Right lobe of liver (tissue), 4 donors: ENCODE data around the gene SYNJ2.

Experiments
- CTCF ChIP-seq, 4 donors: fragments of 200-600 bp in 3 of 4; fragments of 450-650 bp in 1 of 4; IDR thresholded peaks; one replicate each; pipeline versions ENCODE4 v1.5.1 to v1.8.0; 2016 to 2022; ENCODE audit warnings: antibody characterized with exemption in 4 of 4, mild to moderate bottlenecking in 2 of 4
- POLR2A ChIP-seq: fragments of 450-650 bp; IDR thresholded peaks from one replicate; pipeline ENCODE4 v1.6.1; 2017; ENCODE audit warnings: antibody characterized with exemption, mild to moderate bottlenecking
- donor health status: DM: no; HTN: no; CAD: no.
- donor health status: DM: no; HTN: no; CAD: no.
- donor health status: DM: no; HTN: yes; CAD: no.

- TF ChIP-seq CTCF (IDR thresholded peaks at IDR 0.05) (no peak), POLR2A (no peak)
These were observed 39.3 kb upstream of the SYNJ2 start for GRCh38 chr6:157942351-157942750.
